ENCODE data around the gene CILP2.

The CILP2 gene

GRCh38 chr19:19528721-19529490 is 9.2 kb upstream of the CILP2 start, which contains the start of gene YJEFN3:
Gene YJEFN3, plus strand, starts transcription at chr19:19528911. Its CDS starts 22 bp downstream, at chr19:19528933.
- DNase-seq (ENCODE audit: low read depth), result no peak

GRCh38 chr19:19529783-19530422 is 8.2 kb upstream of the CILP2 start:
- no peak for DNase-seq (ENCODE audit: low read depth)

- DNase-seq (ENCODE audit: low read depth), result no peak
Observed at GRCh38 chr19:19530423-19530804, 7.7 kb upstream of the CILP2 start.

GRCh38 chr19:19530889-19531288 is 7.2 kb upstream of the CILP2 start:
- no peak for DNase-seq (ENCODE audit: low read depth)

- peak; percentile 78 for DNase-seq (ENCODE audit: low read depth)
Observed at GRCh38 chr19:19531951-19532805, 5.9 kb upstream of the CILP2 start.

- no peak for DNase-seq (ENCODE audit: low read depth)
Observed at GRCh38 chr19:19532806-19533701, 5.0 kb upstream of the CILP2 start.

- no peak for DNase-seq (ENCODE audit: low read depth)
Observed at GRCh38 chr19:19533841-19534240, 4.2 kb upstream of the CILP2 start.

GRCh38 chr19:19534556-19535265 is 3.4 kb upstream of the CILP2 start:
- DNase-seq (ENCODE audit: low read depth), result no peak

GRCh38 chr19:19535311-19536191 is 2.5 kb upstream of the CILP2 start:
- DNase-seq (ENCODE audit: low read depth), result no peak

- no peak for DNase-seq (ENCODE audit: low read depth)
Observed at GRCh38 chr19:19537075-19538048, 703 bp upstream of the CILP2 start.

GRCh38 chr19:19538785-19539166 is 711 bp downstream of the CILP2 start:
- DNase-seq (ENCODE audit: low read depth), result no peak

- DNase-seq (ENCODE audit: low read depth), result no peak
Observed at GRCh38 chr19:19539698-19540063, 1.6 kb downstream of the CILP2 start.

- peak; percentile 69 for DNase-seq (ENCODE audit: low read depth)
Observed at GRCh38 chr19:19540064-19540714, 2.1 kb downstream of the CILP2 start.

GRCh38 chr19:19540715-19541515 is 2.9 kb downstream of the CILP2 start:
- peak; percentile 65 for DNase-seq (ENCODE audit: low read depth)

- no peak for DNase-seq (ENCODE audit: low read depth)
Observed at GRCh38 chr19:19541616-19542015, 3.6 kb downstream of the CILP2 start.

- no peak for DNase-seq (ENCODE audit: low read depth)
Observed at GRCh38 chr19:19542507-19542906, 4.4 kb downstream of the CILP2 start.

GRCh38 chr19:19543101-19543500 is 5.0 kb downstream of the CILP2 start:
- no peak for DNase-seq (ENCODE audit: low read depth)

Data from stimulated activated CD4-positive, alpha-beta T cell treated with anti-CD3 and anti-CD28 coated beads, Interleukin-2, amount 100 ng/mL, for 4 hours (primary cell).